HG02642 (cell line): ENCODE results near the gene MAP2K7.
A peak's percentile ranks its signal among the peaks of the same experiment; 100 is the strongest.
"Not testable (repeated sequence)": the region's sequence is repeated elsewhere in the genome, so short reads cannot be mapped to it uniquely, and the experiment has no call there.

Source experiments
- ATAC-seq: cut with Tn5 transposase; IDR thresholded peaks from one replicate; pipeline ENCODE4 v1.9.1; 2021; ENCODE audit warnings: mild to moderate bottlenecking; ENCODE audit not compliant: unreplicated experiment, poor library complexity

Gene MAP2K7

DNA sequence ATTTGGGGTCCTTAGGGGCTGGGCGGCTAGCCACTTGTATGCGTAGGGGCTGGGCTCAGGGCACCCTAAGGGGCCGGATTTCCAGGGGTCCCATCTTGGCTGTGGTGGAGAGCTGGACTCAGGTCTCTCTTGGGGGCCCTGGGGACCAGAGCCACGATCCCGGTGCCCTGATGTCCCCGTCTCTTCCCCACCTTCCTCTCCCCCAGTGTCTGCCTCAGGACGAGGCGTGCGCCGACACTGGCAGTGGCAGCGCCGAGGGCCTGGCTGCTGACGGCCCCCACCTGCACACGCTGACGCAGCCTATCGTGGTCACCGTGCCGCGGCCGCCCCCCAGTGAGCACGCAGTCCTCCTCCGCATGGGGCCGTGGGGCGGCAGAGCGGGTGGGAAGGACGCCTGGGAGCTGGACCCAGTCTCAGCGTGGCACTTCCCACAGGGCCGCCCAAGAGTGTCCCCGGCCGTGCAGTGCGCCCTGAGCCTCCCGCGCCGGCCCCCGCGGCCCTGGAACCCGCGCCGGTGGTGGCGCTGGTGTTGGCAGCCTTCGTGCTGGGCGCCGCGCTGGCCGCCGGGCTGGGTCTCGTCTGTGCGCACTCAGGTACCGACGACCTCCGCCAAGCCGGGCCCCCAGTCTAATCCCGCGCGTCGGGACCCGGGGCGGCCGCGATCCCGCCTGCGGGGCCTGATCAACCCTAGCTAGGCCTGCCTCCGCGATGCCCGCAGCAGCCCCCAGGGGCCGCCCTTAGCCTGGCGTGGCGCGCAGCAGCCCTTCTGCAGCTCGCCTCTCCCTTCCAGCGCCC, 13.8 kb downstream of the MAP2K7 start:
- no peak for ATAC-seq

DNA sequence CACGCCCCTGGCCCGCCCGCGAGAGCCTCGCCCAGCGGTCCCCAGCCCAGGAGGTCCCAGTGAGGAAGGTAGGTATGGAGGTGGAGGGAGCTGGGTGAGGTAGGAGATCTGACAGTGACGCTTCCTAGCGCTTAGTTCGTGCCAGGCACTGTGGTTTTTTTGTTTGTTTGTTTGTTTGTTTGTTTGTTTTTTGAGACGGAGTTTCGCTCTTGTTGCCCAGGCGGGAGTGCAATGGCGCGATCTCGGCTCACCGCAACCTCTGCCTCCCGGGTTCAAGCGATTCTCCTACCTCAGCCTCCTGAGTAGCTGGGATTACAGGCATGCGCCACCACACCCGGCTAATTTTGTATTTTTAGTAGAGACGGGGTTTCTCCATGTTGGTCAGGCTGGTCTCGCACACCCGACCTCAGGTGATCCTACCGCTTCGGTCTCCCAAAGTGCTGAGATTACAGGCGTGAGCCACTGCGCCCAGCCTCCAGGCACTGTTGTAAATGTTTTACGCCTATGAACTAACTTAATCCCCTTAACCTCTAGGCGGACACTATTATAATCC, 14.5 kb downstream of the MAP2K7 start:
- ATAC-seq: not testable (repeated sequence)

DNA sequence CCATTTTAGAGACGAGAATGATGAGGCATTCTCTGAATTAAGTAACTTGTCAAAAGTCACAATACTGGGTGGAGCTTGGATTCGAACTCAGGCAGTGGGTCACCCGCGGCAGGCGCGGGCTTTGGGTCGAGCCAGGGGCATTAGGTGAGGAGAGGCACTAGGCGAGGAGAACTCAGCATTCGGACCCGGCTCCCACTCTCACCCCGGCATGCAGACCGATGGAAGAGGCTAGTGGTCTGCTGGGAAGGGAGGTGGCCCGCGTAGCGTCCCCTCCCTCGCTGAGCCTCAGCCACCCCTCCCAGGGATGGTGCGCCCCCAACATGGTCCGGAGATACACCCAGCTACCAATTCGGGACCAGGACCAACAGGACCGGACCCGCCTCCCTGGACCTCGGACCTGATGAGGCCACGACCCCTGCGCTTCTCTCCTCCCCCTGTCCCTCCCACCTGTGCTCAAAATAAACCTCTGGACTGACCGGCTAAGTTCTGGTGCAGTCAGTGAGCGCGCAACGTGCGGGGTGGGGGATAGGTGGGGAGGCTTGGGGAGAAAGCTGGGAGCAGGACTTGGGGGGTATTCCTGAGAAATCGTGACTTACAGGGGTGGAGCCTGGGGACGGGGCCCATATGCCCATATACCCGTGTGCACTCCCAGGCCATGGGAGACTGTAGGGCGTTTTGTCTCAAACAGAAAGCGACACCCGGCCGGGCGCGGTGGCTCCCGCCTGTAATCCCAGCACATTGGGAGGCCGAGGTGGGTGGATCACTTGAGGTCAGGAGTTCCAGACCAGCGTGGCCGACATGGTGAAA, 15.1 kb downstream of the MAP2K7 start:
- ATAC-seq: no peak

DNA sequence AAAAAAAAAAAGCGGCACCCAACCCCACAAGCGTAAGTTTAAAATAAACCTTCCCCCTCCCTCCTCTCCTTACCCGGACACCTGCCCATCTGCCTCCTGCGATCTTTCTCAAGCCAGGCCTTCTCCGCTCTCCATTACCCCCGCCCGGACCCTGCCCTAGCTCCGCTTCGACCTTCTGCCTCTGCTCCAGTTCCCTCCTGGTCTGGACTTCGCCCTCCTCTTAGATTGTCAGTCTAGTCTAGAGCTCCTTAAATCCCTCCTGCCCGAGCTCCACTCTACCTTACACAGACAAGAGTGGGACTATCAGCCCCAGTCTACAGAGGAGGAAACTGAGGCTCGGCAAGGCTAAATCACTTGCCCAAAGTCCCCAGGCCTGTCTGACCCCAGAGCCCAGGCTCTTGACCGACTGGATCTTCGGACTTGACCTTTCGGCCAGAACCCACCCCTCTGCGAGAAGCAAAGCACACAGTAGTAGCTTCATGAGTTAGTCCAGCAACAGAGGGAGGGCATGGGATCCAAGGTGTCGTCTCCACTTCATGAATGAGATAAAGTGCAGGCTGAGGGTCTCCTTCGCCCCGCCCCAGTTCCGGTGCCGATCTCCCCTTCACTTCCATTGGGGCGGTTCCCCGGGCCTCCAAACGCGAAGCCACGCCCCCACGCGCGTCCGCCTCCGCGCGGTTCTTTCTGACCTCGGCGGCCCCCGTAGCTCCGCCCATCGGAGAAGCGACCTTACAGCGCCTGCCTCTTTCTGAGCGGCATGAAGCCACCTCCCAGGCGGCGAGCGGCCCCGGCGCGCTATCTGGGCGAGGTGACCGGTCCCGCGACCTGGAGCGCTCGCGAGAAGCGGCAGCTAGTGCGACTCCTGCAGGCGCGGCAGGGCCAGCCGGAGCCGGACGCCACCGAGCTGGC, 16.2 kb downstream of the MAP2K7 start, which contains the start of gene SNAPC2:
TSS of gene SNAPC2 (plus strand) at position 729 of the 909 bp plus-strand sequence. CDS start at position 758, 29 bp downstream.
- peak; percentile 62 for ATAC-seq

DNA sequence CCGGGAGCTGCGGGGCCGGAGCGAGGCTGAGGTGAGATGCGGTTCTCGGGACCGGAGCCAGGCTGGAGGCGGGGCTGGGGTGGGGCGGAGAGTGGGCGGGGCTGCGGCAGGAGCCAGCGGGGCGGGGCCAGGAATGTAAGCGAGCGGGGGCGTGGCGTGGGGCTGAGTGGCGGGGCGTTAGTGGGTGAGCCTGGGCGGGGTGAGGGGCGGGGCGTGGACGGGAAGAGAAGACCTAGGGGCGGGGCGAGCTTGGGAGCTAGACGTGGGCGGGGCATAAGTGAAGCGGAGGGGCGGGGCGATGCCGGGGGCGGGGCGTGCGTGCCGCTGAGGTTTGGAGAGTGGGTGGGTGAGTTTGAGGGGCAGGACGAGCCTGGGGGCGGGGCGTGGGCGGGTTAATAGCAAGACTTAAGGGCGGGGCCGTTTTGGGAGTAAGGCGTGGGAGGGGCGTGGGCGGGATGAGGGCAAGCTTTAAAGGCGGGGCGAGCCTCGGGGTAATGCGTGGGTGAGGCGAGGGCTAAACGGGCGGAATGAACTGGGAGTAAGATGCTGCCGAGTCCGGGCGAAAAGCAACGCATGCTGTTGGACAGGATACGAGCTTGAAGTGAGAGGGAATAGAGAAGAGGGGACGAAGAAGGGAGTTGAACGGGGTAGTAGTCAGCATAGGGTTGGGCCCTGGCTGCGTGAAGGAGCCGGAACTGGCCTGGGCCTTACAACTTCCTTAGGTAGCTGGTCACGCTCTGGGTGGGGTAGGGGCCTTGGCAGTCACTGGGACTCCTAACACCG, 17.0 kb downstream of the MAP2K7 start:
- ATAC-seq: peak; percentile 50

DNA sequence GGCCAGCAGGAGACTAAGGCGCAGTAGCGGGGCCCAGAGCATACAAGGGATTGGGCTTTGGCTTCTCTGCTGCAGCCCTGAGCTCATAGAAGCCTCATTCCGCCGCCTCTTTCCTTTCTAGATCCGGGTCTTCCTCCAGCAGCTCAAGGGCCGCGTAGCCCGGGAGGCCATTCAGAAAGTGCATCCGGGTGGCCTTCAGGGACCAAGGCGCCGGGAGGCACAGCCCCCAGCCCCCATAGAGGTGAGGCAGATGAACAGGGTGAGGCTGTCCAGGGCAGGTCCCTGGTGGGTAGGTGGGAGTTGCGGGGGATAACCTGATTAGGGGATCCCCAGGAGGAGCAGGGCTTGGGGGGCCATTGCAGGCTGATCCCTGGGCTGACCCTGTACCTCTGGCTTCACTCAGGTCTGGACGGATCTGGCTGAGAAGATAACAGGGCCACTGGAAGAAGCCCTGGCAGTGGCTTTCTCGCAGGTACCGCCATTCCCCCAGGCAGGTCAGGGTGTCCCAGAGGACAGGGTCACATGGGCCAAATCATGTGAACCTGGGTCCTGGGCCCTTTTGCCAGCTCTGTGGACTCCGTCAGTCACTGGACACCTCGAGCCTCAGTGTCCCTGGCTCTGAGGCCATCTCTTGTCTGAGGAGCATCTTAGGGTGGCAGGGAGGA, 17.8 kb downstream of the MAP2K7 start:
- no peak for ATAC-seq

DNA sequence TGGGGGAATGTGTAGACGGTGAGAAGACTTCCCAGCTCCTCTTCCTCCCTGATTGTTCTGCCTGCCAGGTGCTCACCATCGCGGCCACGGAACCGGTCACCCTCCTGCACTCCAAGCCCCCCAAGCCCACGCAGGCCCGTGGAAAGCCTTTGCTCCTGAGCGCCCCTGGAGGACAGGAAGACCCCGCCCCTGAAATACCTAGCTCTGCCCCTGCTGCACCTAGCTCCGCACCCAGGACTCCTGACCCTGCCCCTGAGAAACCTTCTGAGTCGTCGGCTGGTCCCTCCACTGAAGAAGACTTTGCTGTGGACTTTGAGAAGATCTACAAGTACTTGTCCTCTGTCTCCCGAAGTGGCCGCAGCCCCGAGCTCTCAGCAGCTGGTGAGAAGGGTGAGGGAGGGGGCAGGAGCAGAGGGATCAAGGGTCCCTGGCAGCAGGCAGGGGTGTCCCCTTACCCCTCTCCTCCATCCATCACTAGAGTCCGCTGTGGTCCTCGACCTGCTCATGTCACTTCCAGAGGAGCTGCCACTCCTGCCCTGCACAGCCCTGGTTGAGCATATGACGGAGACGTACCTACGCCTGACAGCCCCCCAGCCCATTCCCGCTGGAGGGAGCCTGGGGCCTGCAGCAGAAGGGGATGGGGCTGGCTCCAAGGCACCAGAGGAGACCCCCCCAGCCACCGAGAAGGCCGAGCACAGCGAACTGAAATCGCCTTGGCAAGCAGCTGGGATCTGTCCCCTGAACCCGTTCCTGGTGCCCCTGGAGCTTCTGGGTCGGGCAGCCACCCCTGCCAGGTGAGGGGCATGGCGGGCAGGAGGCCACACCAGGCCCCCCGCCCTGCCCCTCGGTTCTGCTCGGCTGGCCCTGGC, 18.5 kb downstream of the MAP2K7 start:
- no peak for ATAC-seq

DNA sequence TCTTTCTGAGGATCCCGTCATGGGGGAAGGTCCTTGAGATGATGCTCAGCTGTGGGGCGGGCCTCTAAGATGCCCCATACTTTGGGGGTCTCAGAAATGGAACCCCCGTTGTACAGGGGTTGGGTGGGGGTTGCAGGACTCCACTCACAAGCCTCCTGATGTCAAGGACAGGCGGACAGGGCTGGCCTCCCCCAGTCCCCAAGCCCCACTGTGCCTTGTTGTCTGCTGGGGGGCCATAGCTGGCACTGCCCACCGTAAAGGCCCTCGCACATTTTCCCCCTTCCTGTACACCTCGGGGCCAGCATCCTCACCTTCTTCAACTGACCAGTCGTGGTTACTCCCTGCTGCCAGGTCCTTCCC, 19.1 kb downstream of the MAP2K7 start:
- no peak for ATAC-seq

DNA sequence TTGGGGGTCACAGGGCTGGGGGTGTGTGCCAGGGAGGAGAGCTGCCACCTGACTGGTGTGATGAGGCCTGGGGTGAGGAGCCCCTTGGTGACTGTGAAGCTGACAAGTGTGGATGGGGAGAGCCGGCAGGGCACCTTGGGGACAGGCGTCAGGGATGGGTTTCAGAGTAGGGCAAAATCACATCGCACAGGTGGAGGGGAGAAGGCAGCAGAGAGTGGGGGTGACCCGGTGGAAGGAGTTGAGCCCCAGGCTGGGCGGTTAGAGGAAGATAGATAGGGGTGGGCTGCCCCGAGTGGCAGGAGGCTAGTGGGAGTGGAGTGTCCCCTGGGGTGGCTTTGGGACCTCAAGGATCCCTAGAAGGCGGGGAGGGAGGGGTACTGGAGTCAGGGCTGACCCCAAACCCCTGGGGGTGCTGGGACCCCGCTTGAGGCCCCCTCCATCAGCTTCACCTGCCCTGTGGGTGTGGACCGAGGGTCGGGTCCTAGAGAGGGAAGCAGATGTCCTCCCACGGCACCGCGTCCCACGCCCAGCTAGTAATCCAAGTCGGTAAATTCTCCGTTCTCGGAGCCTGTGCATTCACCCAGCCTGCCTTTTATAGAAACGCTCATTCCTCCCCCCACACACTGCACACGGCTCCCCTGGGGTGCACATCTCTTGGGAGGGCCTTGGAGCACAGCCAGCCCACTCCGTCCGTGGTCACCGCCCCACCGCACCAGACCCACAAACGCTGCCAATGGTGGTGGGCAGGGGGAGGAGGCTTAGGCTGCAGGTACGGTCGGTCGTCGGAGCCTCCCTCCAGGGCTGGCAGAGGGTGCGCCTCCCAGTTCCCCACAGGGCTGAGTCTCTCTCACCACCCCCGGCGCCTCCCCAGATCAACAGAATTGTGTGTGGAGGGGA, 19.9 kb downstream of the MAP2K7 start:
- no peak for ATAC-seq

DNA sequence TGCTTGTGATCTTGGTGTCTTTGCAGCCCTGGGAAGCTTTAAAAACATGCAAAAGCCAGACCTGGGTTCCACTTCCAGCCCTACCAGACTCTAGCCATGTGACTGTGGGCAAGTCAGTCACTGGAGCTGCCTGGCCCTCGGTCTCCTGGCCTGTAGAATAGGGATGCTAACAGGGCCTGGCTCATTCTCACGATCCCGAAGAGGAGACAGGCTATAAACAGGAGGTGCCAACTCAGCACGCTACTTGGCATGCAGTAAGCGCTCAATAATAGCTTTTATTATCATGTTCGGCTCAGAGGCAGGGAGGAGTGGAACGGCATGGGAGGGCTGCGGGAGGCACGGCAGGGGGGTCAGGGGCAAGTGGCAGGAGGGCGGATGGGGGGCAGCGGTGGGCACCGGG, 20.6 kb downstream of the MAP2K7 start:
- no peak for ATAC-seq

DNA sequence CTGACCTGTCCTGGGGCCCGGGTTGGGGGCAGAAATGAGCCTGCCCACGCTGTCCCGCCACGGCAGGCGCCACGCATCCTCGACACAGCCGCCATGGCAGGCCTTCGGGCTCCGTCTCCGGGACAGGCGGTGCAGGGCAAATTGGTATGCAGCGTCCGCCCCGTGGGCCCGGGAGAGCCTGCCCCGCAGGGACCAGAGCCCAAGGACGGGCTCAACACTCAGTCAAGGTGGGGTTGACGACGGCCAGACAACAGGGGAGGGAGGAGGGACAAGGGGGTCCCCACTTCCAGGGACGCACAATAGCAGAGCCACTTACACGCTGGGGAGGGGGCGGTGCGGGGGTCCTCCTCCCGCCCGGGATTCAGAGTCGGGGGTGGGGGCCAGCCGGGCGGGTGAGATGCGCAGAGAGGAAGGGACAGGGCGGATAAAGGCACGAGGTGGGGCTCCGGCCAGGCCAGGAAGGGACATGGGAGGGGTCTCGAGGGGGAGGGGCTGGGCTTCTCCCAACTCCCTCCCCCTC, 21.0 kb downstream of the MAP2K7 start:
- ATAC-seq: no peak

DNA sequence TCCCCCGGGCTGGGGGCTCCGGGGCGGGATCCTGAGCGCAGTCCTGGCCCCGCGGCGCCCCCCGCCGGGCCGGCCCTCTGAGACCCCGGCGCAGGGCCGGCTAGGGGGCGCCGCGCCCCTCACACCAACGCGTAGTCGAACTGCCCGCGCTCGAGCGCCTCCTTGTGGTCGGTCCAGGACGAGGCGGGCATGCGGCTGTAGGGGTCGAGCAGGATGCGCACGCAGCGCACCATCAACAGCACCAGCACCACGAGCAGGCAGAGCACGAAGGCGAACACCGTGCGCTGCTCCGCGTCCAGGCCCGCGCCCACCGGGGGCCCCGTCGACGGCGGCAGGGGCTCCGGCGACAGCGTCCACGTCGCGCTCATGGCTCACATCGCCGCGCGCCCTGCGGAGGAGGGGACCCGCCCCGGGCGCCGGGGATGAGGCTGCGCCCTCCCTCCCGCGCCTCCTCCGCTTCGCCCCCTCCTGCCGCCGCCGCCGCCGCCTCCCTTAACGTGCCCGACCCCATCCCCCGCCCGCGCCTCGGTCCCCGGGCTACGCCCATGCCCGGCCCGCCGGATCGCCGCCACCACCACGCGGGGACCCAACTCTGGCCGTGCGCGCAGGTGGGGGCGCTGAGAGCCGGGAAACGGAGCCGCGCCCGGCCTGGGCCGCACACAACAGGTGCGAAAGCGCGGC, 21.6 kb downstream of the MAP2K7 start:
- no peak for ATAC-seq

DNA sequence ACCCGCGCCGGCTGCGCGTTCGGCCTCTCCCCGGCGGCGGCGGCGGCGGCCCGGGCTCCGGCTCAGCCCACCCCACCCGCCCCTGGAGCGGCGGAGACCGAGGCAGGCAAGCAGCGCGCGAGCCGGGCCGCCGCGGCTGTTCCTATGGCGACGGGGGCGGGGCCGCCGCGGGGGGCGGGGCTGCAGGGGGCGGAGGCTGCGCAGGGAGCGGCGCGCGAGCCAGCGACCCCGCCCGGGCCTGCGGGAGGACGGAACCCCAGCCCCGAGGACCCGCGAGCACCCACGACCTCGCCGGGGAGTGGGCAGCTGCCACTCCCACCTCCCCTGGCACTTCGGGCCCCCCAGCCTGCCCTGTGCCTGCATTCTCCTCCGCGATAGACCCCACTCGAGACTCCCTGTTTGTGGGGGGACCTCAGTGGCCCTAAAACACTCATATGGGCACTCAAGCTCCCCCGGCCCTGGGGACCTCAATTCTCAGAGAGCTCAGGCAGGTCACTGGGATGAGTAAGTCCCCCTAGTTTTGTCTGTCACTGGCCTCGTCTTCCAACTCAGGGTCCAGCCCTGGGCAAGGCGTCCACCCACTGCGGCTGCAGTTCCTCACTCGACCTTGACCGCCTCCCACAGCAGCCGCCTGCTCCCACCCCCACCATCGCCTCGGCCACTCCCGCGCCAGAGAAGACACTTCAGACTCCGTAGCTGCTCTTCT, 22.5 kb downstream of the MAP2K7 start, which contains the start of gene CTXN1:
TSS of gene CTXN1 (minus strand) at position 115 of the 706 bp plus-strand sequence. CDS start 597 bp downstream, outside the sequence.
- no peak for ATAC-seq

DNA sequence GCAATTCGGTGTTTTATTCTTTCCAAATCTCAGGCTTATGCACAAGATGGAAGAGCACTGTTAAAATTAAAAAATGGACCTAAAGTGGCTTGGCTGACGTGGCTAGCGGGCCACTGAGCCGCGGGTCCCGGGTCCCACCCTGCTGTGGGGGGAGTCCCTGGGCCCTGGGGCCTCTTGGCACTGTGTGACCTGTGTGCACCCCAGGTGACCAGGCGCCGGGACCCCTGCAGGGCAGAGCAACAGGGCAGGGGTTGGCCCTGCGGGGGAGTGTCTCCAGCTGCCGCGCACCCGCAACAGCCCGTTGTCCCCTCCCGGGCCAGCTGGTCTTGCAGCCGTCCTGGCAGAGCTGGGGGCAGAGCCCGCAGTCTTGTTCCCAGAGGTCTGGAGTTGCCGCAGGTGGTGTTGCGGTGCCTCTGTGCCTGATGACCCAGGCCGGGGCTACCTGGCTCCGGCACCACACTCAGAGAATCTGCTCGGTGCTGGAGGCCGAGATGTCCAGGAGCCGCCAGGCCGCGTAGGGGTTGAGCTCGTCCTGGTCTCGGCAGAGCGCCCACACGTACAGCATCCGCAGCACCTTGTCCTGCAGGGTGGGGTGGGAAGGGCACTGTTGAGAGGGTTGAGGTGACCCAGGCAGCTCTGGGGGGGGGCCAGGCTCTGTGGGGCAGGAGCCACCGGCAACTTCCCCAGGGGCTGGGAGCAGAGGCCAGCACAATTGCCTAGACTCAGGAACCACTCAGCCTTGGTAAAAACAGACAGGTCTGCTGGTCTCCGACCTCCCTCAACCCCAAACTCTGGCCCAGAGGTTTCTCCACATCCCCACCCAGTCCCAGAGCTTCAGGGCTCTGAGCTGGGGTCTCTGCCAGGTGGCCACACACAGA, 23.3 kb downstream of the MAP2K7 start:
- ATAC-seq: no peak
